Neutrophil (primary cell): Measurements from ENCODE around the gene OSBPL10.

ENCODE experiments used
- H3K27ac ChIP-seq: fragments of 200-600 bp; sonication (generic); 2 replicates; pipeline ENCODE4 v1.5.1; 2016; ENCODE audit warnings: mild to moderate bottlenecking, moderate library complexity
- H3K27me3 ChIP-seq: fragments of 200-600 bp; sonication (generic); 2 replicates; pipeline ENCODE4 v1.6.0; 2016; ENCODE audit warnings: mild to moderate bottlenecking
- H3K36me3 ChIP-seq: fragments of 200-600 bp; sonication (generic); 2 replicates; pipeline ENCODE4 v1.5.1; 2017
- H3K4me1 ChIP-seq, 2 experiments: fragments of 200-600 bp in 1 of 2; sonication (generic) in 1 of 2; 1 replicate in 1 of 2; 2 replicates in 1 of 2; pipeline versions ENCODE4 v1.5.1 to v1.6.1; 2013 to 2016; ENCODE audit warnings: low read depth in 1 of 2, low read length in 1 of 2, mild to moderate bottlenecking in 1 of 2, moderate library complexity in 1 of 2; ENCODE audit not compliant: control insufficient read depth in 1 of 2, insufficient read depth in 1 of 2
- H3K4me3 ChIP-seq, 2 experiments: fragments of 200-600 bp in 1 of 2; sonication (generic) in 1 of 2; 1 replicate in 1 of 2; 2 replicates in 1 of 2; pipeline ENCODE4 v1.5.1; 2013 to 2016; ENCODE audit warnings: low read depth in 1 of 2, low read length in 1 of 2, mild to moderate bottlenecking in 1 of 2, moderate library complexity in 1 of 2
- H3K9me3 ChIP-seq: fragments of 200-600 bp; sonication (generic); 2 replicates; pipeline ENCODE4 v1.5.1; 2016
- CTCF ChIP-seq: fragments of 200-600 bp; sonication (generic); IDR thresholded peaks from 2 replicates; pipeline ENCODE4 v1.5.1; 2016; ENCODE audit warnings: antibody characterized with exemption

OSBPL10 gene

GRCh38 chr3:31770822-31771326, 210.2 kb downstream of the OSBPL10 start:
- H3K4me1 ChIP-seq: peaks cover 18 to 24% of the 10 kb centered on the region in 2 experiments
- H3K27me3 ChIP-seq: no peaks in the 10 kb centered on the region
- no peaks in the 10 kb centered on the region for H3K9me3 ChIP-seq
- no peak for TF ChIP-seq CTCF
- H3K4me3 ChIP-seq: no peak overlapping the region
- H3K27ac ChIP-seq: no peak overlapping the region
- H3K36me3 ChIP-seq: no peaks in the 10 kb centered on the region

GRCh38 chr3:31768479-31769125, 212.5 kb downstream of the OSBPL10 start:
- Histone ChIP-seq H3K4me1 (peaks cover 25 to 30% of the 10 kb centered on the region in 2 experiments), H3K36me3 (no peaks in the 10 kb centered on the region), H3K4me3 (no peak overlapping the region), H3K27ac (no peak overlapping the region), H3K27me3 (no peaks in the 10 kb centered on the region), H3K9me3 (no peaks in the 10 kb centered on the region)
- TF ChIP-seq CTCF: no peak

- no peaks in the 10 kb centered on the region for H3K9me3 ChIP-seq
- H3K27ac ChIP-seq: no peak overlapping the region
- no peak overlapping the region for H3K4me3 ChIP-seq
- TF ChIP-seq CTCF: no peak
- H3K27me3 ChIP-seq: no peaks in the 10 kb centered on the region
- H3K36me3 ChIP-seq: no peaks in the 10 kb centered on the region
- H3K4me1 ChIP-seq: peaks cover 18 to 23% of the 10 kb centered on the region in 2 experiments
Observed at GRCh38 chr3:31767920-31768319, 213.1 kb downstream of the OSBPL10 start.

GRCh38 chr3:31766669-31767068, 214.4 kb downstream of the OSBPL10 start:
- peaks cover 16 to 22% of the 10 kb centered on the region in 2 experiments for H3K4me1 ChIP-seq
- no peaks in the 10 kb centered on the region for H3K36me3 ChIP-seq
- H3K4me3 ChIP-seq: no peak overlapping the region
- H3K27me3 ChIP-seq: no peaks in the 10 kb centered on the region
- H3K9me3 ChIP-seq: no peaks in the 10 kb centered on the region
- no peak overlapping the region for H3K27ac ChIP-seq
- no peak for TF ChIP-seq CTCF

- Histone ChIP-seq H3K36me3 (no peaks in the 10 kb centered on the region), H3K4me3 (no peak overlapping the region), H3K27me3 (no peaks in the 10 kb centered on the region), H3K27ac (no peak overlapping the region), H3K4me1 (peaks cover 24 to 29% of the 10 kb centered on the region in 2 experiments), H3K9me3 (no peaks in the 10 kb centered on the region)
- no peak for TF ChIP-seq CTCF
Observed at GRCh38 chr3:31765871-31766270, 215.2 kb downstream of the OSBPL10 start.
